GM10248 (cell line): ENCODE measurements around the gene EFHC1.

Experiments used
- CTCF ChIA-PET: fragments of 300-600 bp; sonication (Branson Sonifier 250); formaldehyde crosslinking; extraction: SDS; loops from one replicate; lab custom pipeline; 2021; ENCODE audit warnings: antibody characterized with exemption; lab: Yijun Ruan, JAX
- POLR2A ChIA-PET: fragments of 350-650 bp; sonication (Branson Sonifier 250); formaldehyde crosslinking; extraction: SDS; loops from one replicate; lab custom pipeline; 2020; ENCODE audit warnings: antibody characterized with exemption; lab: Yijun Ruan, JAX
- DNase-seq: peaks from one replicate; pipeline ENCODE4 v3.0.0; 2012; ENCODE audit errors: extremely low spot score
- TF ChIP-seq, protein P1 (sequence below): IDR thresholded peaks from 2 replicates; pipeline ENCODE4 v1.5.1; 2012; ENCODE audit warnings: mild to moderate bottlenecking, low read depth; ENCODE audit errors: extremely low read depth, missing control alignments, control extremely low read depth

Gene EFHC1

DNA sequence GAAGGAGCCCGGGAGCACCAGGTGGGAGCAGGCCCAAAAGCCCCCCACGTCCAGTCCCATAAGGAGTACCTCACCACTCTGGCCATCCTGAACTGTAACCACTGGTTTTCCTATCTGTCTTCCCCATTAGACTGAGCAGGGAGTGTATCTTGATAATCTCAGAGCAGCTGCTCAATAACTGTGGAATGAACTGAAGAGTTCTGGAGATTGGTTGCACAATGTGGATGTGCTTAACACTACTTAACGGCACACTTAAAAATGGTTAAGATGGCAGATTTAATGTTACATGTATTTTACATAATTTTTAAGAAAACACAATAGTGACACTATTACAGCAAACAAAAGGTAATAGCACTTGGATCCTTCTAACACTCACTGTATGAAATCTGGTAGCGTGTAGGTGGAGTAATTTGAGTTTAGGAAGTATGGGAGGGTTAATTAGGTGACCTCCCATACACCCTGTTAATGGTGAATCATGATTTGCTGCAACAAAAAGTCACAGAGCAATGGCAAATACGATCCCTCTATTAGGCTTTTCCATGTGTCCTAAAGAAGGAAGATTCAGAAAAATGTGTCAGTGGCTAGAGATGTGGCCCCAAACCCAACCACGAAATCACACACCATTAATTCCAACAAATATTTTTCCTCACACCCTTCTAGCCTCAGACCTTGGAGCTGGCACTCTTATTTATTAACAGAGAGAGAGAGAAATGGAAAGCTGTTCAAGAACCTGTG, 138.3 kb downstream of the EFHC1 start:
- ChIA-PET POLR2A (no interaction called here), CTCF (interaction anchor here (0.9 to 1.3 kb wide), 2 partner anchors 8 to 33 kb away, joined by 3 to 4 read pairs; no protein-coding TSS in a partner anchor)
- TF ChIP-seq, protein P1, sequence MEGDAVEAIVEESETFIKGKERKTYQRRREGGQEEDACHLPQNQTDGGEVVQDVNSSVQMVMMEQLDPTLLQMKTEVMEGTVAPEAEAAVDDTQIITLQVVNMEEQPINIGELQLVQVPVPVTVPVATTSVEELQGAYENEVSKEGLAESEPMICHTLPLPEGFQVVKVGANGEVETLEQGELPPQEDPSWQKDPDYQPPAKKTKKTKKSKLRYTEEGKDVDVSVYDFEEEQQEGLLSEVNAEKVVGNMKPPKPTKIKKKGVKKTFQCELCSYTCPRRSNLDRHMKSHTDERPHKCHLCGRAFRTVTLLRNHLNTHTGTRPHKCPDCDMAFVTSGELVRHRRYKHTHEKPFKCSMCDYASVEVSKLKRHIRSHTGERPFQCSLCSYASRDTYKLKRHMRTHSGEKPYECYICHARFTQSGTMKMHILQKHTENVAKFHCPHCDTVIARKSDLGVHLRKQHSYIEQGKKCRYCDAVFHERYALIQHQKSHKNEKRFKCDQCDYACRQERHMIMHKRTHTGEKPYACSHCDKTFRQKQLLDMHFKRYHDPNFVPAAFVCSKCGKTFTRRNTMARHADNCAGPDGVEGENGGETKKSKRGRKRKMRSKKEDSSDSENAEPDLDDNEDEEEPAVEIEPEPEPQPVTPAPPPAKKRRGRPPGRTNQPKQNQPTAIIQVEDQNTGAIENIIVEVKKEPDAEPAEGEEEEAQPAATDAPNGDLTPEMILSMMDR: no peak
- DNase-seq: no peak

- POLR2A ChIA-PET: no interaction called here
- TF ChIP-seq, protein P1: no peak
- CTCF ChIA-PET: no interaction called here
Observed at GRCh38 chr6:52560462-52560861, 140.3 kb downstream of the EFHC1 start.

DNA sequence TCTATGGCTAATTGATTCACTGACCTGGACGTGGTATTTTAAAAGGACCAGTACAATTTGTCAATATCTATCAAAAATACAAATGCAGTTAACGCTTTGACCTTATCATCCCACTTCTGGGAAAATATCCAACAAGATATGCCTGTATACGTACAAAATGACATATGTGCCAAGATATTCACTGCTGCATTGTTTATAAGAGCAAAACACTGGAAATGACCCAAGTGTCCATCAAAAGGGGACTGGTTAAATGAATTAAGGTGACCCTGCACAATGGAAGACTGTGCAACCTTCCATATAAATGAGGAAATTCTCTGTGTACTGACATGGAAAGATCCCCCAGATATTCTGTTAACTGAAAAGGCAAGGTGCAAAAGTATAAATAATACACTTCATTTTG, 142.8 kb downstream of the EFHC1 start:
- no peak for DNase-seq
- CTCF ChIA-PET: interaction anchor here (1.0 to 1.2 kb wide), 2 partner anchors 10 to 32 kb away, joined by 3 read pairs; no protein-coding TSS in a partner anchor
- POLR2A ChIA-PET: no interaction called here
- TF ChIP-seq, protein P1: no peak

More at GRCh38 chr6:52560462-52560861, 140.3 kb downstream of the EFHC1 start:
- no peak for DNase-seq

DNA sequence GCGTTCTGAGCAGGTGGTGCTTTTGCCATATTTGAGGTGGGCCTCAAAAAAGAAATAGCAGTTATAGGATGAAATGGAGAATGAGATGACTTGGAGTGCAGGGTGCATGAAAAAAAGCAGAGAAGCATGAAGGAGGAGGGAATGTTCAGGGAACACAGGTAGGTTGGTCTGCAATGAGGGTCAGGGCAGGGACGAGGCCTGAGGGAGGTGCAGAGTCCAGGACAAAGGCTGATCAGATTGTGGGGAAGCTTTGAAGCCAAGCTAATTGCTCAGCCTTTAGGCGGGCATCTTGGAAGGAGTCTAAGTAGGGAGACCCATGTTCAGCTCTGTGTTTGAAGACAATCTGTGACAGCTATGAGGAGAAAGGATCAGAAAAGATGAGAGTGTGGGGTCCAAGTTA, 144.7 kb downstream of the EFHC1 start:
- ChIA-PET POLR2A (no interaction called here), CTCF (interaction anchor here (1.0 to 3.1 kb wide), 4 partner anchors 11 to 33 kb away, joined by 3 to 23 read pairs (median 3); partner anchors contain the start of gene TRAM2)
- DNase-seq: no peak
- TF ChIP-seq, protein P1: no peak

- ChIA-PET CTCF (interaction anchor here (1.1 to 3.1 kb wide), 5 partner anchors 8 to 34 kb away, joined by 4 to 23 read pairs (median 5); partner anchors contain the start of gene TRAM2), POLR2A (no interaction called here)
- no peak for DNase-seq
- TF ChIP-seq, protein P1: no peak
Observed at GRCh38 chr6:52566201-52566600, 146.1 kb downstream of the EFHC1 start.

DNA sequence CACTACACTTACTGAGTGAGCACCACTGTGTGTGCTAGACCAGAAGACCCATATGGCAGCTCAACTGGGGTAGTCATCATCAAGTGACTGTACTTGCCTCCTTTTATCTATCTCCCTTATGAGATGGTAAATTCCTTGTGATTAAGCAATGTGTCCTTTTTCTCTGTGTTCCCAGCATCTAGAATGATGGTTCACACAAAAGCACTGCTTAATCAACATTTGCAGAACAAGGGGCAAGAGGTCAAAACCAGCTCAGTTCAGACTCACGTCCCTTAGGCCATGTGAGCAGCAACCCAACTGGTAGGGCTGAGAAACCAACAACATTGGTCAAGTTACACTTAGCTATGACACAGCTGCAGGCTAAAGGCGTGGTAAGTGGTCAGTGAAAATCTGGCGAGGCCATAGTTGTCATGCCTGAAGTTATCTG, 146.7 kb downstream of the EFHC1 start:
- TF ChIP-seq, protein P1: no peak
- DNase-seq: no peak
- ChIA-PET POLR2A (no interaction called here), CTCF (interaction anchor here (0.7 to 3.1 kb wide), 7 partner anchors 9 to 33 kb away, joined by 3 to 23 read pairs (median 4); partner anchors contain the start of gene TRAM2)
